SK-N-SH (cell line): ENCODE data around the gene DYRK1A.

Experiments used
- CTCF ChIP-seq: fragments of 200-600 bp; sonication (generic); IDR thresholded peaks from 2 replicates; pipeline ENCODE4 v1.6.1; 2017; ENCODE audit warnings: antibody characterized with exemption, mild to moderate bottlenecking, moderate library complexity
- EP300 ChIP-seq, 2 experiments: IDR thresholded peaks; 2 replicates each; pipeline versions ENCODE4 v1.4.0 to v1.6.1; 2012; ENCODE audit warnings: borderline replicate concordance in 1 of 2, low read depth in 1 of 2, low read length in 1 of 2
- EZH2phosphoT487 ChIP-seq: fragments of 200-600 bp; sonication (generic); IDR thresholded peaks from 2 replicates; pipeline ENCODE4 v1.6.1; 2017; ENCODE audit warnings: low read depth, mixed run types, mild to moderate bottlenecking, antibody characterized with exemption, moderate library complexity, borderline replicate concordance
- GATA2 ChIP-seq: sonication (generic); formaldehyde crosslinking; IDR thresholded peaks from 2 replicates; pipeline ENCODE4 v1.5.0; 2020; ENCODE audit warnings: mild to moderate bottlenecking, missing genetic modification reagents
- MEF2A ChIP-seq: IDR thresholded peaks from 2 replicates; pipeline ENCODE4 v1.4.0; 2012; ENCODE audit warnings: low read depth, borderline replicate concordance
- PBX3 ChIP-seq: IDR thresholded peaks from 2 replicates; pipeline ENCODE4; 2012
- POLR2AphosphoS5 ChIP-seq: IDR thresholded peaks from 2 replicates; pipeline ENCODE4 v1.6.1; 2012; ENCODE audit warnings: low read depth, low read length
- RAD21 ChIP-seq: IDR thresholded peaks from 2 replicates; pipeline ENCODE4 v1.6.1; 2012; ENCODE audit warnings: mild to moderate bottlenecking, low read length
- REST ChIP-seq: IDR thresholded peaks from 2 replicates; pipeline ENCODE4 v1.6.1; 2012; ENCODE audit warnings: mild to moderate bottlenecking, low read depth, low read length, moderate library complexity
- RXRA ChIP-seq: IDR thresholded peaks from 2 replicates; pipeline ENCODE4 v1.4.0; 2012; ENCODE audit warnings: low read depth, mild to moderate bottlenecking, borderline replicate concordance
- SIN3A ChIP-seq: IDR thresholded peaks from 2 replicates; pipeline ENCODE4 v1.6.1; 2012; ENCODE audit warnings: low read depth, mild to moderate bottlenecking, low read length, moderate library complexity, borderline replicate concordance
- YY1 ChIP-seq: IDR thresholded peaks from 2 replicates; pipeline ENCODE4 v1.4.0; 2012; ENCODE audit warnings: low read depth, mild to moderate bottlenecking

- TF ChIP-seq CTCF = no peak
- no peak for TF ChIP-seq POLR2AphosphoS5
- TF ChIP-seq YY1 = no peak
- no peak for TF ChIP-seq GATA2 (CRISPR knock-in tag)
- TF ChIP-seq RXRA = no peak
- TF ChIP-seq PBX3 = no peak
- TF ChIP-seq SIN3A = no peak
- TF ChIP-seq REST = no peak
- TF ChIP-seq EZH2phosphoT487 = no peak
- TF ChIP-seq EP300 (IDR thresholded peaks at IDR 0.05; ENCODE audit: borderline replicate concordance in 1 of 2, low read depth in 1 of 2, low read length in 1 of 2) = no peak
- TF ChIP-seq RAD21 = no peak
- TF ChIP-seq MEF2A = no peak
Measured at GRCh38 chr21:37373539-37373938, 7.0 kb downstream of the DYRK1A start.
